Loucy (cell line): ENCODE measurements around the gene TBC1D1.

Experiments used
- H2AFZ ChIP-seq: fragments of 200-600 bp; sonication (generic); 2 replicates; pipeline ENCODE4 v1.6.0; 2016; ENCODE audit warnings: antibody characterized with exemption, mild to moderate bottlenecking, low read length, moderate library complexity
- H3F3A ChIP-seq: fragments of 200-600 bp; 2 replicates; pipeline ENCODE4 v1.6.0; 2016; ENCODE audit warnings: antibody characterized with exemption, low read depth, mild to moderate bottlenecking
- H3K27me3 ChIP-seq: fragments of 200-600 bp; sonication (generic); 2 replicates; pipeline ENCODE4 v1.6.1; 2014; ENCODE audit warnings: low read length, mild to moderate bottlenecking; ENCODE audit not compliant: insufficient read depth, poor library complexity, severe bottlenecking
- H3K36me3 ChIP-seq: fragments of 200-600 bp; sonication (generic); 2 replicates; pipeline ENCODE4 v1.6.1; 2016; ENCODE audit warnings: low read length; ENCODE audit not compliant: insufficient read depth
- H3K4me1 ChIP-seq: fragments of 200-600 bp; sonication (generic); 2 replicates; pipeline ENCODE4 v1.5.1; 2014; ENCODE audit warnings: low read length, mild to moderate bottlenecking; ENCODE audit not compliant: insufficient read depth, poor library complexity, severe bottlenecking
- H3K4me2 ChIP-seq: fragments of 200-600 bp; sonication (generic); 2 replicates; pipeline ENCODE4 v1.6.0; 2014; ENCODE audit warnings: antibody characterized with exemption, low read length, low read depth, mild to moderate bottlenecking; ENCODE audit not compliant: poor library complexity, severe bottlenecking
- H3K4me3 ChIP-seq: fragments of 200-600 bp; sonication (generic); 2 replicates; pipeline ENCODE4 v1.5.1; 2014; ENCODE audit warnings: low read length, mild to moderate bottlenecking, mixed read lengths; ENCODE audit not compliant: poor library complexity, severe bottlenecking
- H3K79me2 ChIP-seq: fragments of 200-600 bp; sonication (generic); 2 replicates; pipeline ENCODE4 v1.6.1; 2014; ENCODE audit warnings: low read length; ENCODE audit not compliant: insufficient read depth
- H3K9ac ChIP-seq: fragments of 200-600 bp; sonication (generic); 2 replicates; pipeline ENCODE4 v1.6.0; 2014; ENCODE audit warnings: mild to moderate bottlenecking, low read depth, low read length, moderate library complexity; ENCODE audit not compliant: poor library complexity, severe bottlenecking
- H3K9me2 ChIP-seq: fragments of 200-600 bp; sonication (generic); replicated peaks from 2 replicates; pipeline ENCODE4 v1.6.1; 2016; ENCODE audit warnings: low read depth, low read length, mixed read lengths
- H3K9me3 ChIP-seq: fragments of 200-600 bp; sonication (generic); 2 replicates; pipeline ENCODE4 v1.6.1; 2014; ENCODE audit warnings: mild to moderate bottlenecking, antibody characterized with exemption, low read length, low read depth; ENCODE audit not compliant: insufficient read depth
- H4K20me1 ChIP-seq: fragments of 200-600 bp; sonication (generic); 2 replicates; pipeline ENCODE4 v1.6.0; 2014; ENCODE audit warnings: antibody characterized with exemption, low read length, mild to moderate bottlenecking; ENCODE audit not compliant: insufficient read depth, poor library complexity, severe bottlenecking
- CTCF ChIP-seq: fragments of 200-600 bp; sonication (generic); conservative IDR thresholded peaks from 2 replicates; pipeline ENCODE4 v1.5.1; 2014; ENCODE audit warnings: mild to moderate bottlenecking, antibody characterized with exemption, low read length
- EZH2phosphoT487 ChIP-seq: fragments of 200-600 bp; IDR thresholded peaks from 2 replicates; pipeline ENCODE4 v1.6.1; 2018; ENCODE audit warnings: antibody characterized with exemption, mild to moderate bottlenecking, moderate library complexity, borderline replicate concordance

TBC1D1 gene

GRCh38 chr4:38166768-38167167, 275.9 kb downstream of the TBC1D1 start:
- no peak overlapping the region for H3K4me2 ChIP-seq
- no peaks in the 10 kb centered on the region for H3K79me2 ChIP-seq
- H4K20me1 ChIP-seq, result no peaks in the 10 kb centered on the region
- H3K4me1 ChIP-seq, result no peaks in the 10 kb centered on the region
- H3F3A ChIP-seq, result no peaks in the 10 kb centered on the region
- H3K9me3 ChIP-seq, result no peaks in the 10 kb centered on the region
- H3K36me3 ChIP-seq, result no peaks in the 10 kb centered on the region
- H3K27me3 ChIP-seq, result no peaks in the 10 kb centered on the region
- H3K9ac ChIP-seq, result no peak overlapping the region
- no peak overlapping the region for H2AFZ ChIP-seq
- no peaks in the 10 kb centered on the region for H3K9me2 ChIP-seq
- TF ChIP-seq EZH2phosphoT487 (no peak), CTCF (no peak)
- no peak overlapping the region for H3K4me3 ChIP-seq

- no peak overlapping the region for H3K9ac ChIP-seq
- H3K9me2 ChIP-seq, result no peaks in the 10 kb centered on the region
- H3K27me3 ChIP-seq, result no peaks in the 10 kb centered on the region
- no peak overlapping the region for H3K4me2 ChIP-seq
- no peak overlapping the region for H2AFZ ChIP-seq
- no peaks in the 10 kb centered on the region for H4K20me1 ChIP-seq
- no peaks in the 10 kb centered on the region for H3K79me2 ChIP-seq
- H3K4me1 ChIP-seq, result no peaks in the 10 kb centered on the region
- H3K4me3 ChIP-seq, result no peak overlapping the region
- no peaks in the 10 kb centered on the region for H3F3A ChIP-seq
- H3K9me3 ChIP-seq, result no peaks in the 10 kb centered on the region
- TF ChIP-seq CTCF (no peak), EZH2phosphoT487 (no peak)
- H3K36me3 ChIP-seq, result no peaks in the 10 kb centered on the region
Observed at GRCh38 chr4:38167973-38168372, 277.1 kb downstream of the TBC1D1 start.

- H2AFZ ChIP-seq, result no peak overlapping the region
- H3K79me2 ChIP-seq, result no peaks in the 10 kb centered on the region
- no peak overlapping the region for H3K4me3 ChIP-seq
- H3K9me3 ChIP-seq, result no peaks in the 10 kb centered on the region
- no peaks in the 10 kb centered on the region for H3K27me3 ChIP-seq
- no peaks in the 10 kb centered on the region for H4K20me1 ChIP-seq
- H3K9me2 ChIP-seq, result no peaks in the 10 kb centered on the region
- no peak overlapping the region for H3K4me2 ChIP-seq
- no peaks in the 10 kb centered on the region for H3K36me3 ChIP-seq
- no peak overlapping the region for H3K9ac ChIP-seq
- H3F3A ChIP-seq, result no peaks in the 10 kb centered on the region
- H3K4me1 ChIP-seq, result peaks cover 4% of the 10 kb centered on the region
- TF ChIP-seq CTCF, result no peak
- no peak for TF ChIP-seq EZH2phosphoT487
Observed at GRCh38 chr4:38169524-38169923, 278.6 kb downstream of the TBC1D1 start.
